Effector memory CD4-positive, alpha-beta T cell (primary cell): Measurements from ENCODE around the gene COX7A2L.

Source experiments
- DNase-seq, 3 donors: peaks; one replicate each; pipeline ENCODE4 v3.0.0-alpha.2; 2020
- H3K27ac ChIP-seq: 2 replicates; pipeline ENCODE4 v1.7.0; 2013; ENCODE audit warnings: mild to moderate bottlenecking, low read length, moderate library complexity; ENCODE audit not compliant: insufficient read depth, poor library complexity, severe bottlenecking
- H3K27me3 ChIP-seq: replicated peaks from 2 replicates; pipeline ENCODE4 v1.7.0; 2013; ENCODE audit warnings: mild to moderate bottlenecking, low read length; ENCODE audit not compliant: insufficient read depth, control insufficient read depth, poor library complexity, severe bottlenecking
- H3K36me3 ChIP-seq: 2 replicates; pipeline ENCODE4 v1.7.0; 2013; ENCODE audit warnings: mild to moderate bottlenecking, low read length, moderate library complexity; ENCODE audit not compliant: control insufficient read depth, insufficient read depth
- H3K4me1 ChIP-seq: 2 replicates; pipeline ENCODE4 v1.7.0; 2013; ENCODE audit warnings: low read length, mild to moderate bottlenecking; ENCODE audit not compliant: control insufficient read depth, insufficient read depth, poor library complexity, severe bottlenecking
- H3K4me3 ChIP-seq: 2 replicates; pipeline ENCODE4 v1.7.0; 2013; ENCODE audit warnings: low read length, low read depth, mild to moderate bottlenecking; ENCODE audit not compliant: insufficient read depth, poor library complexity, severe bottlenecking
- H3K9me3 ChIP-seq: 2 replicates; pipeline ENCODE4 v1.7.0; 2013; ENCODE audit warnings: mild to moderate bottlenecking, low read length, moderate library complexity; ENCODE audit not compliant: control insufficient read depth

The COX7A2L gene

DNA sequence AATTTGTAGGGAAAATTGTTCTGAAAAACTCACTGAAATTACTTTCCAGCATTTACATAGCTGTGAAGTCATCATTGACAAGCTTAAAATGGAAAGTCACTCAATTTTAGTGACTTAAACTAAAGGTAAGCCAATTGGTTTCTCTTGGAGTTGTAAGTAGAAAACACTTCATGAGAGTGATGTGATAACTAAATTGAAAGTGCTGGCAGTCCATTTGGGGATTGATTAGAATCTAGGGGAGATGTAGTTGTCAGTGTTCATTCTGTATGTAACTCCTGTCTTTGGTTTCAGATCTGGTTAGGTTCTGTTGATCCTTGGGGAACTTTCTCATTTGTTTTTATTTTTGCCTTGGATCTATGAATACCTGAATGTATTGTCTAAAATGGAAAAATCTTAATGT lies 53.8 kb downstream of the COX7A2L start:
- no peak for DNase-seq
- no peak overlapping the region for H3K4me3 ChIP-seq
- H3K36me3 ChIP-seq: peaks cover 40% of the 10 kb centered on the region
- peaks cover 6% of the 10 kb centered on the region for H3K4me1 ChIP-seq
- H3K9me3 ChIP-seq: no peaks in the 10 kb centered on the region
- no peaks in the 10 kb centered on the region for H3K27me3 ChIP-seq
- H3K27ac ChIP-seq: no peak overlapping the region

DNA sequence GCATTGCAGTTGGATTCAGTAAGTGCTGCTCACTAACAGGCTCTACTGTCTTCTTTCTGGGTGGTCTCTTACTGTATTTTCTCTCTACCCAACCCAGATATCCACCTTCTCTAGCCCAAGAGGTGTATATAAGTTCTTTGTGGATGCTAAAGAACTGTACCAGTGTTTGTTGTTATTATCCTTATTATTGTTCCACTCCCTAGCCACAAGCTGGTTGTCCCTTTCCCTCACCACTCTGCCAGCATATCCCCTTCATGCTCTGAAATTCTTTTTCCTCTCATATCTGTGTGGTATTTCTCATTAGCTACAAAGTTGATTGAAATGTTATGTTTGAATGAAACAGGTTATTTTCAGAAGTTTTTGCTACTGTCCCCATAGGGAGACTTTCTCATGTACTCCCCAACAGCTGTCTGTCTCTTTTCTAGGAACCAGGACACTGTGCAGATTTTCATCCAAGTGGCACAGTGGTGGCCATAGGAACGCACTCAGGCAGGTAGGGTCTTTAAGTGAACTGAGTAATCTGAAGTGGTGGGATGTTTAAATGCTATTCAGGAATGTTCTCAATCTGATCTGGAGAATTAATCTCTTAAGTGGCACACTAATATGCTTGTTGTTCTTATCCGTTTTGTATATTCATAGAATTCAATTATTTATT lies 56.8 kb downstream of the COX7A2L start:
- Histone ChIP-seq H3K27me3 (no peaks in the 10 kb centered on the region), H3K4me3 (no peak overlapping the region), H3K4me1 (peaks cover 13% of the 10 kb centered on the region), H3K27ac (no peak overlapping the region), H3K9me3 (no peaks in the 10 kb centered on the region), H3K36me3 (peaks cover 34% of the 10 kb centered on the region)
- DNase-seq: no peak

DNA sequence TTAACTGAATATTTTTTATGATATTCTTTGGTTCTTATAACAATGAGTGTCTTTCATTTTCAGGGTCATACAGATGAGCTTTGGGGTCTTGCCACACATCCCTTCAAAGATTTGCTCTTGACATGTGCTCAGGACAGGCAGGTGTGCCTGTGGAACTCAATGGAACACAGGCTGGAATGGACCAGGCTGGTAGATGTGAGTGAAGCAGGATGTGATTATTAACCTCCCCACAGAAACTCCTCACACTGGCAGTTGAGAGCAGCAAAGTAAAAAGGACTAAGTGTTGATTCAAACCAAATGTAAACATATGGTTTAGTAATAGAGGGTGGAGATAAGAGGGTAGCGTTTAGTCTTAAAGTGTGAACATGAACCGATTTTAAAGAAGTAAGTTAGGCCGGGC lies 57.8 kb downstream of the COX7A2L start:
- Histone ChIP-seq H3K27ac (no peak overlapping the region), H3K9me3 (no peaks in the 10 kb centered on the region), H3K4me1 (peaks cover 21% of the 10 kb centered on the region), H3K27me3 (no peaks in the 10 kb centered on the region), H3K4me3 (no peak overlapping the region), H3K36me3 (peaks cover 34% of the 10 kb centered on the region)
- DNase-seq: no peak

DNA sequence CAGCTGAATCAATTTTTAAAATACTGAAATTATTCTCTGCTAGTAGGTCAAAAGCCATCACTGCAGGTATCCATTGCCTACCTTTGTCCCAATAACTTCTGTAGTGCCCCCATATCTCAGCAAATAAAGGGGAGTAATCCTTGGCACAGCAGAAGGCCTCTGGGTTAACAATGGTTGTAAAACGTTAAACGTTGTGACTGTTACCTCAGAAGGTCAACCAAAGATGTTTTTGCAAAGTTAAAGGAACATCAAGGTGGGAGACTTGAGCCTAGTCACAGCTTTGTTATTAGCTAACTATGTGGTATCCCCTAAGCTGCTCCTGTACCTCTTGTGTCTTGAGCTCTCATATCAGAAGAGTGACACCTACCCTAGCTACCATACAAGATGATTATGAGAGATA lies 60.5 kb downstream of the COX7A2L start:
- DNase-seq: no peak
- H3K36me3 ChIP-seq: peaks cover 36% of the 10 kb centered on the region
- H3K4me1 ChIP-seq: peaks cover 41% of the 10 kb centered on the region
- H3K9me3 ChIP-seq: no peaks in the 10 kb centered on the region
- no peak overlapping the region for H3K4me3 ChIP-seq
- H3K27ac ChIP-seq: no peak overlapping the region
- H3K27me3 ChIP-seq: no peaks in the 10 kb centered on the region
